ENCODE data around the gene ANP32A.

- peak; percentile 54 to 82 (median 78) for TF ChIP-seq CTCF (optimal IDR thresholded peaks at IDR 0.05 in 1 of 3, IDR thresholded peaks at IDR 0.05 in 1 of 3, conservative IDR thresholded peaks at IDR 0.05 in 1 of 3; ENCODE audit: extremely low read depth in 1 of 3, insufficient read depth in 2 of 3, low read length in 3 of 3)
- TF ChIP-seq EZH2 (IDR thresholded peaks at IDR 0.05; ENCODE audit: low read length) = no peak
Observed at GRCh38 chr15:68783226-68784058, 37.3 kb downstream of the ANP32A start.
